A549 treated with AZD9567 at 1 μM for 4 hours (cell line): Measurements from ENCODE around the gene CEACAM5. TPM values are rescaled to one million over a fixed set of nuclear protein-coding genes. Genes with fewer than 3 reads are reported as not detected.

Experiments
- total RNA-seq: library from RNA; stranded (reverse); fragments of 200-300 nt; extraction: Qiagen RNA extraction; gene quantifications from 5 replicates; pipeline ENCODE4 v1.2.3, GENCODE V29; 2022; ENCODE audit not compliant: insufficient read depth

CEACAM5 gene
- 1.5 to 2.3 TPM (median 1.7 TPM) in 5 replicates for total RNA-seq

DNA sequence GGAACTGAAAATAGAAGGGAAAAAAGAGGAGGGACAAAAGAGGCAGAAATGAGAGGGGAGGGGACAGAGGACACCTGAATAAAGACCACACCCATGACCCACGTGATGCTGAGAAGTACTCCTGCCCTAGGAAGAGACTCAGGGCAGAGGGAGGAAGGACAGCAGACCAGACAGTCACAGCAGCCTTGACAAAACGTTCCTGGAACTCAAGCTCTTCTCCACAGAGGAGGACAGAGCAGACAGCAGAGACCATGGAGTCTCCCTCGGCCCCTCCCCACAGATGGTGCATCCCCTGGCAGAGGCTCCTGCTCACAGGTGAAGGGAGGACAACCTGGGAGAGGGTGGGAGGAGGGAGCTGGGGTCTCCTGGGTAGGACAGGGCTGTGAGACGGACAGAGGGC is at the start of gene CEACAM5:
Gene CEACAM5, plus strand, starts transcription at position 146 of the 400 bp plus-strand sequence. Its CDS starts 106 bp downstream, at position 252.

DNA sequence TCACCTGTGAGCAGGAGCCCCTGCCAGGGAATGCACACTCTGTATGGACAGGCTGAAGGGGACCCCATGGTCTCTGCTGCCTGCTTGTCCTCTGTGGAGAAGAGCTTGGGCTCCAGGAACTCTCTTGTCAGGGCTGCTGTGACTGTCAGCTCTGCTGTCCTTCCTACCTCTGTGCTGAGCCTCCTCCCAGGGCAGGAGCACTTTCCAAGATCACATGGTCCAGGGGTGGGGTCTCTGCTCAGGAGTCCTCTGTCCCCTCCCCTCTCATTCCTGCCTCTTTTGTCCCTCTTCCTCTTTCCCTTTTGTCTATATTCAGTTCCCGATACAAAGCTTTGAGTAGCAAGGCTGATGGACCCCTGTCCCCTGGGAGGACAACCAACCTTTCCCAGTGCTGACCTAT is 20.3 kb upstream of the CEACAM5 start, which contains the start of gene CEACAM7:
Gene CEACAM7, minus strand, starts transcription at position 173 of the 400 bp plus-strand sequence. Its CDS starts 105 bp downstream, at position 68.

DNA sequence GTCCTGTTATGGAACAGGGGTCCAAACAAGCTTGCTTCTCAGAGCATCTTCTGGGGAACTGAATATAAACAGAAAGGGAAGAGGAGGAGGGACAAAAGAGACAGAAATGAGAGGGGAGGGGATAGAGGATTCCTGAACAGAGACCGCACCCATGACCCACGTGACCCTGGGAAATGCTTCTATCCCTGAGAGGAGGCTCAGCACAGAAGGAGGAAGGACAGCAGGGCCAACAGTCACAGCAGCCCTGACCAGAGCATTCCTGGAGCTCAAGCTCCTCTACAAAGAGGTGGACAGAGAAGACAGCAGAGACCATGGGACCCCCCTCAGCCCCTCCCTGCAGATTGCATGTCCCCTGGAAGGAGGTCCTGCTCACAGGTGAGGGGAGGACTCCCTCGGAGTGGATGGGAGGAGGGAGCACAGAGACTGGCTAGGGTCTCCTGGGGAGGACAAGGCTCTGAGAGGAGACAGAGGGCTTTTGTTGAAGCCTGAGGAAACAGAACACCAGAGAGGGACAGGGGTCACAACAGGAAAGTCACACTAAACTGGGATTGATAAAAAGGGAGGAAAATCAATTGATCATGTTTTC is 47.0 kb downstream of the CEACAM5 start, which contains the start of gene CEACAM6:
Gene CEACAM6, plus strand, starts transcription at position 203 of the 586 bp plus-strand sequence. Its CDS starts 109 bp downstream, at position 312.

Other genes starting within 250 kb of the CEACAM5 start
- not detected in 5 replicates for gene CEACAM21, start 132.5 kb upstream of the CEACAM5 start, total RNA-seq
- not detected in 5 replicates for gene CEACAM4, start 81.6 kb upstream of the CEACAM5 start, total RNA-seq
- gene CEACAM7, start 20.4 kb upstream of the CEACAM5 start, total RNA-seq = 0.14 TPM in 1 of 5 replicates, not detected in the others
- 13.3 to 24.9 TPM (median 18.9 TPM) in 5 replicates for gene CEACAM6, start 46.9 kb downstream of the CEACAM5 start, total RNA-seq
- not detected in 5 replicates for gene CEACAM3, start 88.0 kb downstream of the CEACAM5 start, total RNA-seq
- not detected in 5 replicates for gene LYPD4, start 136.1 kb downstream of the CEACAM5 start, total RNA-seq
- gene DMRTC2, start 136.4 kb downstream of the CEACAM5 start, total RNA-seq = not detected in 5 replicates
- 7,692 to 10,068 TPM (median 9,223 TPM) in 5 replicates for gene RPS19, start 151.6 kb downstream of the CEACAM5 start, total RNA-seq
- 0.80 to 1.1 TPM (median 0.89 TPM) in 4 of 5 replicates, not detected in the other for gene CD79A, start 168.7 kb downstream of the CEACAM5 start, total RNA-seq
- 65.0 to 115 TPM (median 98.1 TPM) in 5 replicates for gene ARHGEF1, start 174.6 kb downstream of the CEACAM5 start, total RNA-seq
- gene ERFL, start 219.8 kb downstream of the CEACAM5 start, total RNA-seq = 0.29 to 0.33 TPM (median 0.30 TPM) in 4 of 5 replicates, not detected in the other